ENCODE measurements around the gene MS4A10. TPM values are rescaled to one million over a fixed set of nuclear protein-coding genes. Genes with fewer than 3 reads are reported as not detected.

MS4A10 gene
- total and polyA plus RNA-seq, 2 of the 8 experiments (the other 6 are each of a cell fraction or from before 2014, with no cell fraction given): not detected

DNA sequence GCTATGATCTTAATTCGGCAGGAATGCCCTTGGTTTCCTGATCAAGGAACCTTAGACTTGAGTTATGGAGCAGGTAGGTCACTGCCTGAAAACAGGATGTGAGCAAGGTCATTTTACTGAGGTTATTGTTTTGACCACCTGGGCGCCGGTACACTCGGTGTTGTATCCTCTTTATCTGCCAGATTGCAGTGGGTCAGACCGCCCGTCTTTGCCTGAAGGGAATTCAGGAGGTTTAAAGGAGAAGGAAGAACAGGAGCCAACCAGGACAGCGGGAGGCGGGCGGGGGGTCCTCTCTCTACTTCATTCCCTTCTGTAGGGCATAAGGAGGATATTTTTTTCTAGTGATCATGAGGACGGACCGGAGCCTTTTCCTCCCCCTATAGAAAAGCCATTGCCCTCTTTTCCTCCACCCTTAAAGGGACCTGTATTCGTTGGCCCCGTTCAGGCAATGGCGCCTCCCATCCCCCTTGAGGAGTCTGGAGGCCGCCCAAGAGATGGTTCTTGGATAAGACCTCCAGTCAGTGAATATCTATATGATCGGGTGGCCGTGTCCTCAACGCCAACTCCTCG, 27.8 kb upstream of the MS4A10 start:
- H3K79me2 ChIP-seq (ENCODE audit: control insufficient read depth in 1 of 2, insufficient read depth in 2 of 2, low read length in 2 of 2): no peaks in the 10 kb centered on the region
- no peak overlapping the region for H3K27ac ChIP-seq (ENCODE audit: low read depth, low read length)
- H4K5ac ChIP-seq (ENCODE audit: insufficient read length, low read depth, low read length): no peak overlapping the region
- H3K27me3 ChIP-seq (replicated peaks in 1 of 4; ENCODE audit: control insufficient read depth in 3 of 4, extremely low read depth in 1 of 4, insufficient read depth in 3 of 4, low read length in 3 of 4): no peaks in the 10 kb centered on the region
- no peak overlapping the region for H2BK20ac ChIP-seq (ENCODE audit: low read length)
- WGBS, 2 experiments (ENCODE audit: extremely low coverage in 1 of 2, insufficient coverage in 1 of 2, insufficient read length in 1 of 2, insufficient replicate concordance in 2 of 2, low coverage in 1 of 2, low lambda C conversion rate in 2 of 2, missing lambda C conversion rate in 1 of 2): 92% methylated on average over 19 of the region's 19 CpGs; no CpG with 5 or more reads in 1 of the 2 experiments
- no peak overlapping the region for H2BK5ac ChIP-seq (ENCODE audit: low read depth, low read length)
- no peak overlapping the region for H3K4me3 ChIP-seq (ENCODE audit: extremely low read depth in 1 of 4, insufficient read depth in 2 of 4, low read depth in 3 of 4, low read length in 4 of 4)
- 0 out of 4 replicates have a peak, but pooled peaks cover 0 to 4% of the 10 kb centered on the region in 2 experiments for H3K9me3 ChIP-seq (ENCODE audit: insufficient read depth in 2 of 2, low read depth in 1 of 2, low read length in 1 of 2)
- no peaks in the 10 kb centered on the region; a peak in 2 of 7 replicates for H3K4me1 ChIP-seq (replicated peaks in 1 of 4; ENCODE audit: control insufficient read depth in 3 of 4, insufficient read depth in 4 of 4, low read length in 3 of 4)
- ChIA-PET CTCF (ENCODE audit: partially characterized antibody) (interaction anchor here (0.8 to 1.9 kb wide), 27 partner anchors 8 to 482 kb away, joined by 3 to 28 read pairs (median 5); partner anchors contain the start of genes MS4A10 and MS4A8), POLR2A (ENCODE audit: partially characterized antibody) (no interaction called here)
- H2BK12ac ChIP-seq (ENCODE audit: low read depth, low read length): no peak overlapping the region
- H3K18ac ChIP-seq (ENCODE audit: extremely low read depth, low read length): no peak overlapping the region
- H3K79me1 ChIP-seq (ENCODE audit: low read depth, low read length): no peaks in the 10 kb centered on the region
- H2BK120ac ChIP-seq (replicated peaks; ENCODE audit: low read depth, low read length): no peak overlapping the region
- H2AFZ ChIP-seq (ENCODE audit: low read length): peak overlapping the region; percentile 19; the same call in 1 of the 2 replicates
- FAIRE-seq (no peak), DNase-seq (ENCODE audit: low read depth in 1 of 2, low spot score in 2 of 2) (no peak)
- H4K8ac ChIP-seq (ENCODE audit: extremely low read depth, insufficient read depth, low read length): no peak overlapping the region
- H3K4ac ChIP-seq (replicated peaks; ENCODE audit: insufficient read length, low read depth, low read length): no peak overlapping the region
- no peak overlapping the region for H2AK5ac ChIP-seq (ENCODE audit: low read depth, low read length)
- H3K4me2 ChIP-seq (ENCODE audit: insufficient read depth in 1 of 2, low read depth in 2 of 2, low read length in 2 of 2): no peak overlapping the region
- H3K9ac ChIP-seq (replicated peaks in 1 of 4; ENCODE audit: extremely low read depth in 1 of 4, low read depth in 3 of 4, low read length in 3 of 4): no peak overlapping the region
- H3K23ac ChIP-seq (ENCODE audit: insufficient read length): no peak overlapping the region
- no peaks in the 10 kb centered on the region for H4K20me1 ChIP-seq (replicated peaks in 1 of 2; ENCODE audit: control insufficient read depth in 1 of 2, insufficient read depth in 2 of 2, low read length in 2 of 2)
- H2BK15ac ChIP-seq (ENCODE audit: low read length): no peak overlapping the region
- H4K91ac ChIP-seq (replicated peaks; ENCODE audit: insufficient read length, low read length): no peak overlapping the region
- H3K56ac ChIP-seq (replicated peaks; ENCODE audit: insufficient read length, low read depth, low read length): no peak overlapping the region
- H3K14ac ChIP-seq (ENCODE audit: insufficient read length): no peak overlapping the region
- H3K23me2 ChIP-seq (ENCODE audit: low read depth, low read length): no peaks in the 10 kb centered on the region
- H3K36me3 ChIP-seq (ENCODE audit: control insufficient read depth in 2 of 4, insufficient read depth in 4 of 4, low read length in 3 of 4): no peaks in the 10 kb centered on the region
- no peak for TF ChIP-seq SUZ12 (IDR thresholded peaks at IDR 0.05; ENCODE audit: low read length)
- no peak for TF ChIP-seq CHD1 (IDR thresholded peaks at IDR 0.05; ENCODE audit: low read depth, low read length)
- no peak for TF ChIP-seq BACH1 (IDR thresholded peaks at IDR 0.05; ENCODE audit: low read length)
- TF ChIP-seq PHF8 (conservative IDR thresholded peaks at IDR 0.05; ENCODE audit: low read depth, low read length): no peak
- no peak for TF ChIP-seq CTBP2 (IDR thresholded peaks at IDR 0.05; ENCODE audit: borderline replicate concordance, insufficient read depth, insufficient read length, low read length)
- no peak for TF ChIP-seq CBX5 (IDR thresholded peaks at IDR 0.05; ENCODE audit: low read depth, low read length)
- no peak for TF ChIP-seq TCF12 (IDR thresholded peaks at IDR 0.05; ENCODE audit: low read depth, low read length)
- no peak for TF ChIP-seq SRF (IDR thresholded peaks at IDR 0.05; ENCODE audit: low read depth, low read length)
- no peak for TF ChIP-seq BCL11A (IDR thresholded peaks at IDR 0.05; ENCODE audit: low read depth in 2 of 2, low read length in 2 of 2)
- no peak for TF ChIP-seq JUN (IDR thresholded peaks at IDR 0.05; ENCODE audit: low read depth, low read length)
- TF ChIP-seq YY1 (IDR thresholded peaks at IDR 0.05; ENCODE audit: low read depth, low read length): no peak
- TF ChIP-seq KDM5A (IDR thresholded peaks at IDR 0.05; ENCODE audit: low read length): no peak
- no peak for TF ChIP-seq ATF3 (IDR thresholded peaks at IDR 0.05; ENCODE audit: insufficient read depth, low read depth, low read length)
- TF ChIP-seq BRCA1 (IDR thresholded peaks at IDR 0.05; ENCODE audit: low read depth, low read length): no peak

Data from H1 (cell line).